ENCODE results near the gene CUL7. TPM values are rescaled to one million over a fixed set of nuclear protein-coding genes. Genes with fewer than 3 reads are reported as not detected.

Gene CUL7
- total RNA-seq, 1 donor from 2014 or later = 65.0 TPM

GRCh38 chr6:43016176-43016942, 37.3 kb downstream of the CUL7 start:
- no peak for DNase-seq (ENCODE audit: extremely low spot score, unreplicated experiment)
- Mint-ChIP-seq H3K4me3 (peak overlapping the region; percentile 76), H3K4me1 (ENCODE audit: unreplicated experiment) (peaks cover 30% of the 10 kb centered on the region), H3K27ac (peak overlapping the region; percentile 36), H3K9me3 (no peaks in the 10 kb centered on the region), H3K27me3 (no peaks in the 10 kb centered on the region), H3K36me3 (peaks cover 16% of the 10 kb centered on the region)
- TF ChIP-seq CTCF (conservative IDR thresholded peaks at IDR 0.05) = no peak

GRCh38 chr6:43014434-43014909, 39.2 kb downstream of the CUL7 start:
- H3K4me3 Mint-ChIP-seq = peak overlapping the region; percentile 98
- peak overlapping the region; percentile 92 for H3K27ac Mint-ChIP-seq
- H3K27me3 Mint-ChIP-seq = no peaks in the 10 kb centered on the region
- peaks cover 26% of the 10 kb centered on the region for H3K4me1 Mint-ChIP-seq (ENCODE audit: unreplicated experiment)
- peaks cover 11% of the 10 kb centered on the region for H3K36me3 Mint-ChIP-seq
- TF ChIP-seq CTCF (conservative IDR thresholded peaks at IDR 0.05) = no peak
- no peak for DNase-seq (ENCODE audit: extremely low spot score, unreplicated experiment)
- no peaks in the 10 kb centered on the region for H3K9me3 Mint-ChIP-seq

GRCh38 chr6:43013843-43014433, 39.7 kb downstream of the CUL7 start, which contains the start of the genes KLHDC3 and MEA1:
KLHDC3 (plus strand) TSS chr6:43014249; CDS start chr6:43017193, 2,944 bp downstream.
MEA1 (minus strand) TSS chr6:43013946; CDS start chr6:43013813, 133 bp downstream.
- peaks cover 8% of the 10 kb centered on the region for H3K36me3 Mint-ChIP-seq

DNA sequence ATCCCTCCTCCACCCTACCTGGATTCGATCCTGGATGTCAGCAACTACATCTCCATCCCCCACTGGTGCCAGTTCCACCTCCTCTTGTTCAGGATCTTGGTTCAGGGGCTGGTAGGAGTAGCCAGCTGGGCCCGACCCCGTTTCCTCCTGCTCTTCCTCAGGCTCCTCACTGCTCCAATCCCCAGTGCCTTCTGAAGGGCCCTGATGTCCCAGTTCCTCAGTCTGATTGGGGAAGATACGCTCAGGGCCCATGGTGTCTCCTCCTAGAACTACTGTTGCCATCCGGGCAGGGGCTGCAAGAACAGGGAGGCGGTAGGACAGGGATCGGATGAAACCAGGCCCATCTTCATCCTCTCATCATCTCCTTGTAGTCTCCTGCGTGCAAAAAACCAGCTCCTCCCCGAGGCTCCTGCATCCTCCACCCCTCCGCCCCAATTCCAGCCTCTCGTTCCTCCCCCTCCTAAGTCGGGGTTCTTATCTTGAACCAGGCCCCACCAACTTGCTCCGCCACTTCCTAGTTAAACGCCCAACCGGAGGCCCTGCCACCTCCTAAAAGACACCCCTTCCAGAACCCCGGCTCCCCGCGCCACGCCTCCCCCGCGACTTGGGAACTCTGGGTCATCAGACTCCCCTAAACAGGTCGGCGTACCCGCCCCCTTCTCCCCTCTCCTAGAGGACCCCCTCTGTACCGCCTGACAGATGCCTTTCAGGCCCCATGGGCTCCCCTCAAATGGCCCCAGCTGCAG, 40.4 kb downstream of the CUL7 start:
- TF ChIP-seq CTCF (conservative IDR thresholded peaks at IDR 0.05) = no peak
- no peak for DNase-seq (ENCODE audit: extremely low spot score, unreplicated experiment)
- H3K4me1 Mint-ChIP-seq (ENCODE audit: unreplicated experiment) = peaks cover 26% of the 10 kb centered on the region
- H3K36me3 Mint-ChIP-seq = peaks cover 3% of the 10 kb centered on the region
- H3K9me3 Mint-ChIP-seq = no peaks in the 10 kb centered on the region
- H3K27ac Mint-ChIP-seq = peak overlapping the region; percentile 92
- H3K4me3 Mint-ChIP-seq = peak overlapping the region; percentile 98
- no peaks in the 10 kb centered on the region for H3K27me3 Mint-ChIP-seq

More at GRCh38 chr6:43013843-43014433, 39.7 kb downstream of the CUL7 start, which contains the start of the genes KLHDC3 and MEA1:
- Mint-ChIP-seq H3K27me3 (no peaks in the 10 kb centered on the region), H3K9me3 (no peaks in the 10 kb centered on the region), H3K27ac (peak within 1 kb of the TSS; percentile 92), H3K4me1 (ENCODE audit: unreplicated experiment) (peaks cover 26% of the 10 kb centered on the region), H3K4me3 (peak within 1 kb of the TSS; percentile 98)
- peak; percentile 99 for DNase-seq (ENCODE audit: extremely low spot score, unreplicated experiment)
- no peak for TF ChIP-seq CTCF (conservative IDR thresholded peaks at IDR 0.05)

DNA sequence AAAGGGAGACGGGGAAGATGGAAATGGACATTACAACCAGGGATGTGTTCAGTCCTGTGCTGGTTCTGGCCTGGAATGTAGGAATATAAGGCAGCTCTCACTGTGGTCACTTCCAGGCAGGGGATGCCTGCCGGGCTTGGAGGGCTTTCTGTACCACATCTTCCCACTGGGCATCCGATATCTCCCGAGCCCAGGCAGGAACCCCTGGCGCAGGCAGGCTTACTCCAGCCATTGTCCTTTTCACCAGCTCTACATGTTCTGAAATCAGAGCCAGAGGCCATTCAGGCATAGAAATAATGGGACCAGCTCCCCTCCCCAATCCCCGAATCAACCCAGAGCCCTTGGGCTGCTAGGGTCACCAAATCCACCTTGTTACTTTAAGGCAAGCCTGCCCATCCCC, 41.3 kb downstream of the CUL7 start:
- Mint-ChIP-seq H3K9me3 (no peaks in the 10 kb centered on the region), H3K27me3 (no peaks in the 10 kb centered on the region), H3K36me3 (peaks cover 7% of the 10 kb centered on the region), H3K4me1 (ENCODE audit: unreplicated experiment) (peaks cover 26% of the 10 kb centered on the region), H3K27ac (no peak overlapping the region), H3K4me3 (peak overlapping the region; percentile 98)
- no peak for DNase-seq (ENCODE audit: extremely low spot score, unreplicated experiment)
- TF ChIP-seq CTCF (conservative IDR thresholded peaks at IDR 0.05) = no peak
